ENCODE measurements around the gene ALDH4A1.

ALDH4A1 gene

GRCh38 chr1:18915341-18915740 is 13.0 kb upstream of the ALDH4A1 start:
- no peaks in the 10 kb centered on the region for H3K9me2 ChIP-seq (replicated peaks; ENCODE audit: insufficient read depth, low read length)
- no peaks in the 10 kb centered on the region for H4K20me1 ChIP-seq (ENCODE audit: insufficient read depth, low read length)
- H3K4me3 ChIP-seq (ENCODE audit: low read length), result no peak overlapping the region
- H3K79me2 ChIP-seq (ENCODE audit: low read length), result no peaks in the 10 kb centered on the region
- H3K4me2 ChIP-seq (ENCODE audit: low read depth, low read length), result no peak overlapping the region
- no peak for DNase-seq
- no peaks in the 10 kb centered on the region for H3K9me3 ChIP-seq (replicated peaks; ENCODE audit: insufficient read depth, low read length)
- no peak overlapping the region for H3K9ac ChIP-seq (ENCODE audit: low read length)
- H3F3A ChIP-seq (ENCODE audit: insufficient read depth, low read length), result no peaks in the 10 kb centered on the region
- TF ChIP-seq EZH2phosphoT487 (IDR thresholded peaks at IDR 0.05; ENCODE audit: low read length) (no peak), CTCF (IDR thresholded peaks at IDR 0.05; ENCODE audit: low read length) (no peak), EZH2 (optimal IDR thresholded peaks at IDR 0.05; ENCODE audit: low read depth, low read length) (no peak)
- H2AFZ ChIP-seq (ENCODE audit: low read length), result no peak overlapping the region
- H3K27me3 ChIP-seq (replicated peaks; ENCODE audit: insufficient read depth, low read length), result no peaks in the 10 kb centered on the region
- no peak overlapping the region for H3K27ac ChIP-seq (ENCODE audit: low read length)
- no peaks in the 10 kb centered on the region for H3K4me1 ChIP-seq (ENCODE audit: low read length)
- no peaks in the 10 kb centered on the region for H3K36me3 ChIP-seq (replicated peaks; ENCODE audit: insufficient read depth, low read length)

GRCh38 chr1:18913065-18913835 is 10.9 kb upstream of the ALDH4A1 start:
- no peaks in the 10 kb centered on the region for H3K36me3 ChIP-seq (replicated peaks; ENCODE audit: insufficient read depth, low read length)
- peak; percentile 63 for DNase-seq
- H3F3A ChIP-seq (ENCODE audit: insufficient read depth, low read length), result no peaks in the 10 kb centered on the region
- H2AFZ ChIP-seq (ENCODE audit: low read length), result no peak overlapping the region
- TF ChIP-seq EZH2phosphoT487 (IDR thresholded peaks at IDR 0.05; ENCODE audit: low read length) (no peak), EZH2 (optimal IDR thresholded peaks at IDR 0.05; ENCODE audit: low read depth, low read length) (no peak), CTCF (IDR thresholded peaks at IDR 0.05; ENCODE audit: low read length) (peak; percentile 100)
- H3K9ac ChIP-seq (ENCODE audit: low read length), result no peak overlapping the region
- H3K27ac ChIP-seq (ENCODE audit: low read length), result no peak overlapping the region
- H4K20me1 ChIP-seq (ENCODE audit: insufficient read depth, low read length), result no peaks in the 10 kb centered on the region
- H3K4me3 ChIP-seq (ENCODE audit: low read length), result no peak overlapping the region
- no peak overlapping the region for H3K4me2 ChIP-seq (ENCODE audit: low read depth, low read length)
- H3K9me2 ChIP-seq (replicated peaks; ENCODE audit: insufficient read depth, low read length), result no peaks in the 10 kb centered on the region
- H3K4me1 ChIP-seq (ENCODE audit: low read length), result no peaks in the 10 kb centered on the region
- H3K27me3 ChIP-seq (replicated peaks; ENCODE audit: insufficient read depth, low read length), result no peaks in the 10 kb centered on the region
- H3K9me3 ChIP-seq (replicated peaks; ENCODE audit: insufficient read depth, low read length), result no peaks in the 10 kb centered on the region
- H3K79me2 ChIP-seq (ENCODE audit: low read length), result no peaks in the 10 kb centered on the region

GRCh38 chr1:18912550-18912949 is 10.2 kb upstream of the ALDH4A1 start:
- H3K9ac ChIP-seq (ENCODE audit: low read length), result no peak overlapping the region
- TF ChIP-seq CTCF (IDR thresholded peaks at IDR 0.05; ENCODE audit: low read length) (no peak), EZH2phosphoT487 (IDR thresholded peaks at IDR 0.05; ENCODE audit: low read length) (no peak), EZH2 (optimal IDR thresholded peaks at IDR 0.05; ENCODE audit: low read depth, low read length) (no peak)
- H3K79me2 ChIP-seq (ENCODE audit: low read length), result no peaks in the 10 kb centered on the region
- H3K27ac ChIP-seq (ENCODE audit: low read length), result no peak overlapping the region
- H3K4me1 ChIP-seq (ENCODE audit: low read length), result no peaks in the 10 kb centered on the region
- no peaks in the 10 kb centered on the region for H4K20me1 ChIP-seq (ENCODE audit: insufficient read depth, low read length)
- no peaks in the 10 kb centered on the region for H3K9me2 ChIP-seq (replicated peaks; ENCODE audit: insufficient read depth, low read length)
- H3K4me2 ChIP-seq (ENCODE audit: low read depth, low read length), result no peak overlapping the region
- no peaks in the 10 kb centered on the region for H3K27me3 ChIP-seq (replicated peaks; ENCODE audit: insufficient read depth, low read length)
- no peak overlapping the region for H3K4me3 ChIP-seq (ENCODE audit: low read length)
- H2AFZ ChIP-seq (ENCODE audit: low read length), result no peak overlapping the region
- no peak for DNase-seq
- no peaks in the 10 kb centered on the region for H3K9me3 ChIP-seq (replicated peaks; ENCODE audit: insufficient read depth, low read length)
- no peaks in the 10 kb centered on the region for H3F3A ChIP-seq (ENCODE audit: insufficient read depth, low read length)
- H3K36me3 ChIP-seq (replicated peaks; ENCODE audit: insufficient read depth, low read length), result no peaks in the 10 kb centered on the region
